ENCODE data around the gene CLIP3. TPM values are rescaled to one million over a fixed set of nuclear protein-coding genes. Genes with fewer than 3 reads are reported as not detected.
A peak's percentile ranks its signal among the peaks of the same experiment; 100 is the strongest.

The CLIP3 gene
- total and polyA plus RNA-seq, 2 donors (not counting 1 experiment from before 2014, with no cell fraction given): 14.7 to 19.8 TPM

DNA sequence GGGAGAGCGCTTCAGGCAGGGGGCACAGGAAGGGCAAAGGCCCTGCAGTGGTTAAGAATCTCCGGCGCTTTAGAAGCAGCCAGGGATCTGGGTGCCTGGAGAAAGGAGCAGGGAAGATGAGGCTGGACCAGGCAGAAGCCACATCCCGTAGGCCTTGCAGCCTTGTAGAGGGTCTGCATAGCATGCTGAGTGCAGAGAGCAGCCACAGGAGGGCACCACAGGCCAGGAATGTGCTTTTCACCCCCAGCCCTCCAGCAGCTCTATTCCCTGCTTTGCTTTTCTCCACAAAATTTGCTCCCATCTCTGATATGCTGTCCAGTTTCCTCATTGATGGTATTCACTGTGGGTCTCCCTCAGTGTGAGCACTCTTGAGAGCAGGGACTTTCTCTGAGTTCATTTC is 27.8 kb upstream of the CLIP3 start:
- H3K9ac ChIP-seq (ENCODE audit: insufficient read depth, low read length): no peak overlapping the region
- H3K9me3 ChIP-seq (ENCODE audit: control insufficient read depth, insufficient read depth, low read depth, low read length): no peaks in the 10 kb centered on the region
- H3K27me3 ChIP-seq (ENCODE audit: control insufficient read depth, insufficient read depth, low read length): no peaks in the 10 kb centered on the region
- no peak for TF ChIP-seq EZH2 (IDR thresholded peaks at IDR 0.05; ENCODE audit: low read length, missing control alignments)
- TF ChIP-seq, protein P1, sequence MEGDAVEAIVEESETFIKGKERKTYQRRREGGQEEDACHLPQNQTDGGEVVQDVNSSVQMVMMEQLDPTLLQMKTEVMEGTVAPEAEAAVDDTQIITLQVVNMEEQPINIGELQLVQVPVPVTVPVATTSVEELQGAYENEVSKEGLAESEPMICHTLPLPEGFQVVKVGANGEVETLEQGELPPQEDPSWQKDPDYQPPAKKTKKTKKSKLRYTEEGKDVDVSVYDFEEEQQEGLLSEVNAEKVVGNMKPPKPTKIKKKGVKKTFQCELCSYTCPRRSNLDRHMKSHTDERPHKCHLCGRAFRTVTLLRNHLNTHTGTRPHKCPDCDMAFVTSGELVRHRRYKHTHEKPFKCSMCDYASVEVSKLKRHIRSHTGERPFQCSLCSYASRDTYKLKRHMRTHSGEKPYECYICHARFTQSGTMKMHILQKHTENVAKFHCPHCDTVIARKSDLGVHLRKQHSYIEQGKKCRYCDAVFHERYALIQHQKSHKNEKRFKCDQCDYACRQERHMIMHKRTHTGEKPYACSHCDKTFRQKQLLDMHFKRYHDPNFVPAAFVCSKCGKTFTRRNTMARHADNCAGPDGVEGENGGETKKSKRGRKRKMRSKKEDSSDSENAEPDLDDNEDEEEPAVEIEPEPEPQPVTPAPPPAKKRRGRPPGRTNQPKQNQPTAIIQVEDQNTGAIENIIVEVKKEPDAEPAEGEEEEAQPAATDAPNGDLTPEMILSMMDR (conservative IDR thresholded peaks at IDR 0.05 in 1 of 2, IDR thresholded peaks at IDR 0.05 in 1 of 2; ENCODE audit: low read depth in 1 of 2, low read length in 2 of 2): peak; percentile 66 to 70
- no peak overlapping the region for H3K4me2 ChIP-seq (ENCODE audit: extremely low read depth, insufficient read depth, low read length)
- H3K79me2 ChIP-seq (ENCODE audit: control insufficient read depth, insufficient read depth, low read length): peaks cover 24% of the 10 kb centered on the region
- H3K36me3 ChIP-seq (ENCODE audit: control insufficient read depth, insufficient read depth, low read length): peaks cover 7% of the 10 kb centered on the region
- H3K27ac ChIP-seq (ENCODE audit: insufficient read depth, low read length): no peak overlapping the region
- no peaks in the 10 kb centered on the region for H4K20me1 ChIP-seq (ENCODE audit: control insufficient read depth, extremely low read depth, insufficient read depth, low read length)
- peak; percentile 47 to 59 for DNase-seq (ENCODE audit: low read depth in 2 of 2)
- H3K4me1 ChIP-seq (ENCODE audit: control insufficient read depth, extremely low read depth, insufficient read depth, low read length): no peaks in the 10 kb centered on the region
- H3K4me3 ChIP-seq (replicated peaks in 1 of 4; ENCODE audit: control extremely low read depth in 1 of 4, insufficient read depth in 1 of 4, low read depth in 3 of 4, low read length in 4 of 4): no peak overlapping the region
- no peak overlapping the region for H2AFZ ChIP-seq (ENCODE audit: low read length)

DNA sequence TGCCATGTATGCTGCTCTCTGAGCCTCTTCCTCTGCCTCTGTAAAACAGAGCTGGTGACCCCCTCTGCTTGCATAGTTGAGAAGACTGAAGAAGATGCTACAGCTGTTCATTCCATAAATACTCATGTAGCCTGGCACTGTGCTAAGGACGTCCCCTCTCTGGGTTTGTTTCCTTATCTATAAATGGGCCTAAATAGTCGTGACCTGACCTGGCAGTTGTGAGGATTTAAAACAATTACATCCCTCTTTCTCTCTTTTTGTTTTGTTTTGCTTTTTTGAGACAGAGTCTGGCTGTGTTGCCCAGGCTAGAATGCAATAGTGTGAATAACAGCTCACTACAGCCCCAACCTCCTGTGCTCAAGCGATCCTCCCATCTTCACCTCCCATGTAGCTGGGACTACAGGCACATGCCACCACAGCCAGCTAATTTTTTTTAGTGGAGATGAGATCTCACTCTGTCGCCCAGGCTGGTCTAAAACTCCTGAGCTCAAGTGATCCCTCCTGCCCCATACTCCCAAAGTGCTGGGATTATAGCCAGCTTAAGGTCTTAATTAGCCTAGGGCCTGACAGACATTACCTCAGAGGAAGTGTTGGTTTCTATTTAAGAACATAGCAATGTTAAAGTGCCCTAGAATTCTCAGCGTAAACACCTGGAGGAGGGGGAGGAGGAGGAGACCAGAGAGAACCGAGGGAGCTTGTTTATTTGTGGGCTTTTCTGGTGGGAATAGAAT is 26.7 kb upstream of the CLIP3 start:
- Histone ChIP-seq H3K4me1 (ENCODE audit: control insufficient read depth, extremely low read depth, insufficient read depth, low read length) (no peaks in the 10 kb centered on the region), H3K27ac (ENCODE audit: insufficient read depth, low read length) (no peak overlapping the region), H3K4me2 (ENCODE audit: extremely low read depth, insufficient read depth, low read length) (no peak overlapping the region), H3K9me3 (ENCODE audit: control insufficient read depth, insufficient read depth, low read depth, low read length) (no peaks in the 10 kb centered on the region), H4K20me1 (ENCODE audit: control insufficient read depth, extremely low read depth, insufficient read depth, low read length) (no peaks in the 10 kb centered on the region), H2AFZ (ENCODE audit: low read length) (no peak overlapping the region), H3K9ac (ENCODE audit: insufficient read depth, low read length) (no peak overlapping the region), H3K27me3 (ENCODE audit: control insufficient read depth, insufficient read depth, low read length) (no peaks in the 10 kb centered on the region), H3K79me2 (ENCODE audit: control insufficient read depth, insufficient read depth, low read length) (peaks cover 28% of the 10 kb centered on the region), H3K36me3 (ENCODE audit: control insufficient read depth, insufficient read depth, low read length) (peaks cover 6% of the 10 kb centered on the region), H3K4me3 (replicated peaks in 1 of 4; ENCODE audit: control extremely low read depth in 1 of 4, insufficient read depth in 1 of 4, low read depth in 3 of 4, low read length in 4 of 4) (no peak overlapping the region)
- TF ChIP-seq EZH2 (IDR thresholded peaks at IDR 0.05; ENCODE audit: low read length, missing control alignments): no peak
- TF ChIP-seq, protein P1 (conservative IDR thresholded peaks at IDR 0.05 in 1 of 2, IDR thresholded peaks at IDR 0.05 in 1 of 2; ENCODE audit: low read depth in 1 of 2, low read length in 2 of 2): no peak
- no peak for DNase-seq (ENCODE audit: low read depth in 2 of 2)

DNA sequence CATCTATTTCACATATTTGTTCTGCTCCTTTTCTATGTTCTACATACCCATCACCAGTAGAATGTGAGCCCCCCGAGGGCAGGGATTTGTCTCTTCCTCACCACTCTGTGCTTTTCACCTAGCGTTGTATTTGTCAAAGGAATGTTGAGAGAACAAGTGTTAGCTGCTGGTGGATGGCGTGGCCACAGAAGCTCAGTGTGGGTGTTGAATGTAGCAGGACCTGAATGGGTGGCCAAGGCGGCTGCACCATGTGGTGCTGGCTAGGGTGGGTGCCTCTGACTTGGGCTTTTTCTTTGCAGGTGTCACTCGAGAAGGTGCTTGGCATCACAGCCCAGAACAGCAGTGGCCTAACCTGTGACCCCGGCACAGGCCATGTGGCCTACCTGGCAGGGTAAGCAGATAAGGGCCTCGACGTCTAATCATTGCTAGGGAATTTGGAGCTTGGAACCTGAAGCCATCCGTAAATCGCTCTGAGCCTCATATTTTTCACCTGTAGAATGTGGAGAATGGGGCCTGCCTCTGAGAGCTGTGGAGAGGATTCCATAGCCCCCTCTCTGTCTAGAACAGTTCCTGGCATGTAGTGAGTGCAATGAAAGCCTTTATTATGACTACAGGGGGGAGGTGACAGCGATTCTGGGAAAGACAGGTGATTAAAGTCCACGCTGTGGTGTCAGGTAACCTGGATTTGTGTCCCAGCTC is 26.0 kb upstream of the CLIP3 start:
- no peaks in the 10 kb centered on the region for H4K20me1 ChIP-seq (ENCODE audit: control insufficient read depth, extremely low read depth, insufficient read depth, low read length)
- no peaks in the 10 kb centered on the region for H3K9me3 ChIP-seq (ENCODE audit: control insufficient read depth, insufficient read depth, low read depth, low read length)
- H3K4me3 ChIP-seq (replicated peaks in 1 of 4; ENCODE audit: control extremely low read depth in 1 of 4, insufficient read depth in 1 of 4, low read depth in 3 of 4, low read length in 4 of 4): no peak overlapping the region
- no peak for DNase-seq (ENCODE audit: low read depth in 2 of 2)
- TF ChIP-seq EZH2 (IDR thresholded peaks at IDR 0.05; ENCODE audit: low read length, missing control alignments): no peak
- TF ChIP-seq, protein P1 (conservative IDR thresholded peaks at IDR 0.05 in 1 of 2, IDR thresholded peaks at IDR 0.05 in 1 of 2; ENCODE audit: low read depth in 1 of 2, low read length in 2 of 2): no peak
- H3K79me2 ChIP-seq (ENCODE audit: control insufficient read depth, insufficient read depth, low read length): peaks cover 28% of the 10 kb centered on the region
- H3K36me3 ChIP-seq (ENCODE audit: control insufficient read depth, insufficient read depth, low read length): peaks cover 6% of the 10 kb centered on the region
- H3K9ac ChIP-seq (ENCODE audit: insufficient read depth, low read length): no peak overlapping the region
- H3K27me3 ChIP-seq (ENCODE audit: control insufficient read depth, insufficient read depth, low read length): no peaks in the 10 kb centered on the region
- no peak overlapping the region for H3K27ac ChIP-seq (ENCODE audit: insufficient read depth, low read length)
- H3K4me2 ChIP-seq (ENCODE audit: extremely low read depth, insufficient read depth, low read length): no peak overlapping the region
- H3K4me1 ChIP-seq (ENCODE audit: control insufficient read depth, extremely low read depth, insufficient read depth, low read length): no peaks in the 10 kb centered on the region
- H2AFZ ChIP-seq (ENCODE audit: low read length): no peak overlapping the region

Data from fibroblast of lung (primary cell).